Measurements from ENCODE around the gene RPS3.

DNA sequence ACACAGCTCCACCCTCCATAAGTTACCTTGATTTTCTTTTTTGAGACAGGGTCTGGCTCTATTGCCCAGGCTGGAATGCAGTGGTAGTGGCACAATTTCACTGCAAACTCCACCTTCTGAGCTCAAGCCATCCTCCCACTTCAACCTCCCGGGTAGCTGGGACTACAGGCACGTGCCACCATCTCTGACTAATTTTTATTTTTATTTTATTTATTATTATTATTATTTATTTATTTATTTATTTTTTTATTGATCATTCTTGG, 9.6 kb downstream of the RPS3 start:
- no peak for TF ChIP-seq CTCF (IDR thresholded peaks at IDR 0.05; ENCODE audit: low read depth, low read length)
- TF ChIP-seq POLR2A (IDR thresholded peaks at IDR 0.05; ENCODE audit: extremely low read depth, insufficient read length) = no peak
- TF ChIP-seq, protein P1, sequence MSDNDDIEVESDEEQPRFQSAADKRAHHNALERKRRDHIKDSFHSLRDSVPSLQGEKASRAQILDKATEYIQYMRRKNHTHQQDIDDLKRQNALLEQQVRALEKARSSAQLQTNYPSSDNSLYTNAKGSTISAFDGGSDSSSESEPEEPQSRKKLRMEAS (IDR thresholded peaks at IDR 0.05; ENCODE audit: low read depth, low read length) = no peak
- TF ChIP-seq MYC (IDR thresholded peaks at IDR 0.05; ENCODE audit: low read depth, low read length) = no peak

Data from NB4 (cell line).